K562 (cell line): ENCODE data around the gene ZBED2.
"Not testable (repeated sequence)": the region's sequence is repeated elsewhere in the genome, so short reads cannot be mapped to it uniquely, and the experiment has no call there.

Experiments
- ESRRA ChIP-seq: fragments of 450-650 bp; IDR thresholded peaks from 2 replicates; pipeline ENCODE4 v1.6.1; 2014; ENCODE audit warnings: low read depth, mild to moderate bottlenecking, moderate library complexity, borderline replicate concordance
- FOXM1 ChIP-seq, 2 experiments: fragments of 450-650 bp in 1 of 2; sonication (generic) in 1 of 2; formaldehyde crosslinking in 1 of 2; IDR thresholded peaks; 2 replicates each; pipeline versions ENCODE4 v1.6.1 to v1.9.0; 2017 to 2022; ENCODE audit warnings: low read depth in 2 of 2, mild to moderate bottlenecking in 2 of 2, missing genetic modification reagents in 1 of 2, moderate library complexity in 1 of 2
- LEF1 ChIP-seq: fragments of 450-650 bp; IDR thresholded peaks from 2 replicates; pipeline ENCODE4 v1.6.1; 2016; ENCODE audit warnings: mild to moderate bottlenecking

GRCh38 chr3:111561902-111562301 is 33.2 kb downstream of the ZBED2 start:
- not testable (repeated sequence) for TF ChIP-seq ESRRA; LEF1; FOXM1 (IDR thresholded peaks at IDR 0.05; ENCODE audit: low read depth); FOXM1 (CRISPR knock-in tag; IDR thresholded peaks at IDR 0.05; ENCODE audit: low read depth)
